WI38 (cell line): Measurements from ENCODE around the gene RPL32.

ENCODE experiments used
- H3K4me3 ChIP-seq: 2 replicates; pipeline ENCODE4 v1.5.1; 2011; ENCODE audit warnings: low read depth, mild to moderate bottlenecking, control low read depth, low read length
- TF ChIP-seq, protein P1 (sequence below): IDR thresholded peaks from 2 replicates; pipeline ENCODE4 v1.5.1; 2012; ENCODE audit warnings: low read depth, mild to moderate bottlenecking, control low read depth, low read length

The RPL32 gene

DNA sequence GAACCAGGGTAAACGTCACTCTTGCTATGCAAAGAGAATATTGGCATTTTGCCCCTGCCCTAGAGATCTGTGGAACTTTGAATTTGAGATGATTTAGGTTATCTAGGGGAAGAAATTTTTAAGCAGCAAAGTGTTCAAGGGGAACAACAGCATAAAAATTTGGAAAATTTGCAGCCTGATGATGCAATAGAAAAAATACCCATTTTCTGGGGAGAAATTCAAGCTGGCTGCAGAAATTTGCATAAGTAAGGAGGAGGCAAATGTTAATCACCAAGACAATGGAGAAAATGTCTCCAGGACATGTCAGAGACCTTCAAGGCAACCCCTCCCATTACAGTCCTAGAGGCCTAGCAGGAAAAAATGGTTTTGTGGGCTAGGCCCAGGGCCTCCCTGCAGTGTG lies 4.4 kb upstream of the RPL32 start:
- no peak overlapping the region for H3K4me3 ChIP-seq
- TF ChIP-seq, protein P1, sequence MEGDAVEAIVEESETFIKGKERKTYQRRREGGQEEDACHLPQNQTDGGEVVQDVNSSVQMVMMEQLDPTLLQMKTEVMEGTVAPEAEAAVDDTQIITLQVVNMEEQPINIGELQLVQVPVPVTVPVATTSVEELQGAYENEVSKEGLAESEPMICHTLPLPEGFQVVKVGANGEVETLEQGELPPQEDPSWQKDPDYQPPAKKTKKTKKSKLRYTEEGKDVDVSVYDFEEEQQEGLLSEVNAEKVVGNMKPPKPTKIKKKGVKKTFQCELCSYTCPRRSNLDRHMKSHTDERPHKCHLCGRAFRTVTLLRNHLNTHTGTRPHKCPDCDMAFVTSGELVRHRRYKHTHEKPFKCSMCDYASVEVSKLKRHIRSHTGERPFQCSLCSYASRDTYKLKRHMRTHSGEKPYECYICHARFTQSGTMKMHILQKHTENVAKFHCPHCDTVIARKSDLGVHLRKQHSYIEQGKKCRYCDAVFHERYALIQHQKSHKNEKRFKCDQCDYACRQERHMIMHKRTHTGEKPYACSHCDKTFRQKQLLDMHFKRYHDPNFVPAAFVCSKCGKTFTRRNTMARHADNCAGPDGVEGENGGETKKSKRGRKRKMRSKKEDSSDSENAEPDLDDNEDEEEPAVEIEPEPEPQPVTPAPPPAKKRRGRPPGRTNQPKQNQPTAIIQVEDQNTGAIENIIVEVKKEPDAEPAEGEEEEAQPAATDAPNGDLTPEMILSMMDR: no peak

DNA sequence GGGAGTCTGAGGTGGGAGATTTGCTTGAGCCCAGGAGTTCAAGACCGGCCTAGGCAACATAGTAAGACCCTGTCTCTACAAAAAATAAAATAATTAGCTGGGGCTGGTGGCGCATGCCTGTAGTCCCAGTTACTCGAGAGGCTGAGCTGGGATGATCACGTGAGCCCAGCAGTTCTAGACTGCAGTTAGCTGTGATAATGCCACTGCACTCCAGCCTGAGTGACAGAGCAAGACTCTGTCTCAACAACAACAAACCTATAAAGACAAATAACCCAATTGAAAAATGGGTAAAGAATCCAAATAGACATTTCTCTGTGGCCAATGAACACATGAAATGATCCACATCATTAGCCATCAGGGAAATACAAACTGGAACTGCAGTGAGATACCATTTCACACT lies 1.1 kb upstream of the RPL32 start:
- TF ChIP-seq, protein P1: no peak
- no peak overlapping the region for H3K4me3 ChIP-seq

DNA sequence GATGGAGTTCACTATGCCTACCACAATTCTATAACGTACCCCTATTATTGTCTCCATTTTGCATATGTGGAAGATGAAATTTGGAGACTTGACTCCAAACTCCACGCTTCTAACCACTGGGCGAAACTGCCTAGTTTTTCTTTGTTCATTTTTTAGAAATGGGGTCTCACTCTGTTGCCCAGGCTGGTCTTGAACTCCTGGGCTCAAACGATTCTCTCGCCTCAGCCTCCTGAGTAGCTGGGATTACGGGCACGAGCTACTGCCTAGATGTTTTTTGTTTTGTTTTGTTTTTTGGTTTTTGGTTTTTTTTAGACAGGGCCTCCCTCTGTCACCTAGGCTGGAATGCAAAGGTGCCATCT lies 584 bp upstream of the RPL32 start:
- H3K4me3 ChIP-seq: peak overlapping the region; percentile 96; the same call in 1 of the 2 replicates
- TF ChIP-seq, protein P1: no peak

DNA sequence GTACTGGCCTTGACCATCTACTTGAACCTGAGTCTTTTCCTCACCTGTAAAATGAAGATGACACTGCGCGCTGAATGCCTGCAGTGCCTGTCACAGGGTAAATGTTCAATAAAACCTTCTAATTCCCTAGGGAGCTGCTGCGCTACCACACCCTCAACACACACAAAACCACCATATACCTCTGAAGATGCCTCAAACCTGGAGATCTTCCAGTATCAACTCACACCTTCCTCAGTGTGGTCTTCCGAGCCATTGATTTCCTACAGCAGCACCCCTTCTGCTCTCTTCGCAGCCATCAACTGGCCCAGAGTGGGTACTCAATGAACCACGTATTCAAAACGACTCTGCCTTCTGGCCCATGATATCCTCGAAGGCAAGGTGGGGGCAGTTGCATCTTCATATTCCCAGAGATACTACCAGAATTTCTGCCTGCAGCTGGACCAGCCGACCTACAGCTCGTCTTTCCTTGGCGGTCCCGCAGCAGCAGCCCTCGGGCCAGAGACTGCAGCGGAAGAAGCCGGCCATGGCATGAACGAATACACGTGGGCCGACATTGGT lies 695 bp downstream of the RPL32 start:
- TF ChIP-seq, protein P1: no peak
- H3K4me3 ChIP-seq: peak overlapping the region; percentile 96

DNA sequence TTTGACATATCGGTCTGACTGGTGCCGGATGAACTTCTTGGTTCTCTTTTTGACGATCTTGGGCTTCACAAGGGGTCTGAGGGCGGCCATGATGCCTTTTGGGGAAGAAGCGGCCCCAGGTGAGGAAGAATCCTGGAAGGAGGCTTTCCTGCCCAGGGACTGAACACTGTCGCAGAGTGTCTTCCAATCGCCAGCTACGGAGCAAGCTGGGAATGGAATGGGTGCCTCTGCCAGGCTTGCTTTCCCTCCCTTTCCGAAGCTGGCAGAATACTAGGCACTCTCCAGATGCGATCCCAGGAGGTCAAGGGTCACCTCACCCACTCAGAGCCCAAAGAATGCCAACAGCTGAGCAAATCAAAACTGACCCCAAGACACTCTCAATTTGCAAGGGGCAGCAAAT lies 1.2 kb downstream of the RPL32 start:
- peak overlapping the region; percentile 96 for H3K4me3 ChIP-seq

DNA sequence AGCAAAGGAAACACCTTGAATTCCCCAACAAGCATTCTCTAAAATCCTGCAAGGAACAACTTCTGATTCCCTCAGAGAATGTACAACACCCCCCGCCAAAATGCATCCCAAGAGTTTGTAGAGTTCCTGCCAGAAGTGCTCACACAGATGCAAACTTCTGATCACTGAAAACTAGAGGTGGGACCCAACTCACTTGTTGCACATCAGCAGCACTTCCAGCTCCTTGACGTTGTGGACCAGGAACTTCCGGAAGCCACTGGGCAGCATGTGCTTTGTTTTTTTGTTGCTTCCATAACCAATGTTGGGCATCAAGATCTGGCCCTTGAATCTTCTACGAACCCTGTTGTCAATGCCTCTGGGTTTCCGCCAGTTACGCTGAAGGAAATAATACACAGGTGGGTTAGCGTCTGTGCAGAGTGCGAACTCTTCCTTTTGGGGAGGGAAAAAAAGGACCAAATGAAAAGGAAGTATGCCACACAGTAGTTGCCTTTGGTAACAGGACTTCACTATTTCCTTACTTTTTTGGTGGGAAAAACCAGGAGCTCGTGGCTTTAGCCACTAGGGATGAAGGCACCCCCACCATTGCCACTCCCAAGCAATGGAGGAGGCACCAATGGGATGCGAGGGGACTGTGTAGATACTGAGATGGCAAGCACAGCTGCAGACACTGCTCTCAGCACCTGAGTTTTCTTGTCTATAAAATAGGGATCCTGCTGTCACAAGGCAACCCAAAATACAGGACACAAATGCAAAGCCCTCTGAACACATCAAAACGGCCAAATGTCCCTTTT lies 2.0 kb downstream of the RPL32 start:
- TF ChIP-seq, protein P1: no peak
- H3K4me3 ChIP-seq: peak overlapping the region; percentile 96

DNA sequence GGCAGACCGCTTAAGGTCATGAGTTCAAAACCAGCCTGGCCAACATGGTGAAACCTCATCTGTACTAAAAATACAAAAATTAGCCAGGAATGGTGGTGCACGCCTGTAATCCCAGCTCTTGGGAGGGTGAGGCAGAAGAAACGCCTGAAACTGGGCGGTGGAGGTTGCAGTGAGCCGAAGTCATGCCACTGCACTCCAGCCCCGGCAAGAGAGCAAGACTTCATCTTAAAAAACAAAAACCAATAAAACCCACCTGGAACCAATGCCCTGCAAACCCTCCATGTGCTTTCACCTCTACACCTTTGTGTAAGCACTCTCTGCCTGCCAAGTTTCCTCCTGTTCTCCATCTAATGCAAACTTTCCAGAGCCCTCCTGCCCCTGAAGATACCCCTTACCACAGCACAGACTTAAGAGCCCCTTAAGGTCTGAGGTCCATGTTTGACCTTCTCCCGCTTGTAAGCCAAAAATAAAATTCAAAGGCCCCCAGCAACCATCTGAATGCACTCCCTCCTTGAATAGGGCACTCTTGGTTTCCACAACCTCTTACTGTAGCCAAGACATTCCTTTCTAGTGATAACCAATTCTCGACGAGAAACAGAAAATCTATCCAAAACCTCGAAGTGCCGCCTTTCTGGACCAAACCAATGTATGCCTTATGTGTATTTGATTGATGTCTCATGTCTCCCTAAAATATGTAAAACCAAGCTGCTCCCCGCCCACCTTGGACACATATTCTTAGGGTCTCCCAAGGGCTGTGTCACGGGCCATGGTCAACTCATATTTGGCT lies 3.0 kb downstream of the RPL32 start:
- TF ChIP-seq, protein P1: no peak

More for the DNA sequence above, 3.0 kb downstream of the RPL32 start:
- H3K4me3 ChIP-seq: no peak overlapping the region
